Neural crest cell (in vitro differentiated cells): Measurements from ENCODE around the gene DNAJB8. TPM values are rescaled to one million over a fixed set of nuclear protein-coding genes. Genes with fewer than 3 reads are reported as not detected.

ENCODE experiments used
- DNase-seq: peaks from one replicate; pipeline ENCODE4 v3.0.0; 2021; ENCODE audit warnings: low read depth, mixed read lengths, low spot score
- H3K27ac Mint-ChIP-seq: one replicate; pipeline ENCODE4 v1.8.0; 2021; ENCODE audit warnings: mild to moderate bottlenecking, mixed read lengths; ENCODE audit not compliant: unreplicated experiment
- H3K27me3 Mint-ChIP-seq: 2 replicates; pipeline ENCODE4 v1.8.0; 2021; ENCODE audit warnings: low read depth, mild to moderate bottlenecking, mixed read lengths
- H3K36me3 Mint-ChIP-seq: 2 replicates; pipeline ENCODE4 v1.8.0; 2021; ENCODE audit warnings: low read depth, mild to moderate bottlenecking, mixed read lengths
- H3K4me1 Mint-ChIP-seq: 2 replicates; pipeline ENCODE4 v1.8.0; 2021; ENCODE audit warnings: mixed read lengths
- H3K4me3 Mint-ChIP-seq: one replicate; pipeline ENCODE4 v1.8.0; 2021; ENCODE audit warnings: mild to moderate bottlenecking, mixed read lengths
- H3K9me3 Mint-ChIP-seq: 2 replicates; pipeline ENCODE4 v1.8.0; 2021; ENCODE audit warnings: mixed read lengths
- total RNA-seq: library from RNA; stranded (reverse); gene quantifications from 2 replicates; pipeline ENCODE4 v1.2.1, GENCODE V29; 2021
- TF ChIP-seq, protein P1 (sequence below): fragments of 200-600 bp; sonication (generic); conservative IDR thresholded peaks from 2 replicates; pipeline ENCODE4 v1.5.0; 2021; ENCODE audit warnings: antibody characterized with exemption, mild to moderate bottlenecking

Gene DNAJB8
- total RNA-seq, 1 donor from 2014 or later, result not detected

- no peaks in the 10 kb centered on the region for H3K4me1 Mint-ChIP-seq
- TF ChIP-seq, protein P1, sequence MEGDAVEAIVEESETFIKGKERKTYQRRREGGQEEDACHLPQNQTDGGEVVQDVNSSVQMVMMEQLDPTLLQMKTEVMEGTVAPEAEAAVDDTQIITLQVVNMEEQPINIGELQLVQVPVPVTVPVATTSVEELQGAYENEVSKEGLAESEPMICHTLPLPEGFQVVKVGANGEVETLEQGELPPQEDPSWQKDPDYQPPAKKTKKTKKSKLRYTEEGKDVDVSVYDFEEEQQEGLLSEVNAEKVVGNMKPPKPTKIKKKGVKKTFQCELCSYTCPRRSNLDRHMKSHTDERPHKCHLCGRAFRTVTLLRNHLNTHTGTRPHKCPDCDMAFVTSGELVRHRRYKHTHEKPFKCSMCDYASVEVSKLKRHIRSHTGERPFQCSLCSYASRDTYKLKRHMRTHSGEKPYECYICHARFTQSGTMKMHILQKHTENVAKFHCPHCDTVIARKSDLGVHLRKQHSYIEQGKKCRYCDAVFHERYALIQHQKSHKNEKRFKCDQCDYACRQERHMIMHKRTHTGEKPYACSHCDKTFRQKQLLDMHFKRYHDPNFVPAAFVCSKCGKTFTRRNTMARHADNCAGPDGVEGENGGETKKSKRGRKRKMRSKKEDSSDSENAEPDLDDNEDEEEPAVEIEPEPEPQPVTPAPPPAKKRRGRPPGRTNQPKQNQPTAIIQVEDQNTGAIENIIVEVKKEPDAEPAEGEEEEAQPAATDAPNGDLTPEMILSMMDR, result no peak
- no peak overlapping the region for H3K27ac Mint-ChIP-seq
- no peaks in the 10 kb centered on the region for H3K9me3 Mint-ChIP-seq
- H3K36me3 Mint-ChIP-seq, result no peaks in the 10 kb centered on the region
- peaks cover 79% of the 10 kb centered on the region for H3K27me3 Mint-ChIP-seq
- no peak overlapping the region for H3K4me3 Mint-ChIP-seq
- no peak for DNase-seq
Observed at GRCh38 chr3:128472449-128473179, 5.9 kb upstream of the DNAJB8 start.

GRCh38 chr3:128471720-128472119 is 5.0 kb upstream of the DNAJB8 start:
- Mint-ChIP-seq H3K4me1 (no peaks in the 10 kb centered on the region), H3K27me3 (peaks cover 79% of the 10 kb centered on the region), H3K4me3 (no peak overlapping the region), H3K27ac (no peak overlapping the region), H3K36me3 (no peaks in the 10 kb centered on the region), H3K9me3 (no peaks in the 10 kb centered on the region)
- TF ChIP-seq, protein P1, result no peak
- DNase-seq, result no peak

- TF ChIP-seq, protein P1, result no peak
- Mint-ChIP-seq H3K27me3 (peaks cover 82% of the 10 kb centered on the region), H3K36me3 (no peaks in the 10 kb centered on the region), H3K27ac (no peak overlapping the region), H3K4me1 (no peaks in the 10 kb centered on the region), H3K9me3 (no peaks in the 10 kb centered on the region), H3K4me3 (no peak overlapping the region)
- DNase-seq, result no peak
Observed at GRCh38 chr3:128471110-128471509, 4.4 kb upstream of the DNAJB8 start.

DNA sequence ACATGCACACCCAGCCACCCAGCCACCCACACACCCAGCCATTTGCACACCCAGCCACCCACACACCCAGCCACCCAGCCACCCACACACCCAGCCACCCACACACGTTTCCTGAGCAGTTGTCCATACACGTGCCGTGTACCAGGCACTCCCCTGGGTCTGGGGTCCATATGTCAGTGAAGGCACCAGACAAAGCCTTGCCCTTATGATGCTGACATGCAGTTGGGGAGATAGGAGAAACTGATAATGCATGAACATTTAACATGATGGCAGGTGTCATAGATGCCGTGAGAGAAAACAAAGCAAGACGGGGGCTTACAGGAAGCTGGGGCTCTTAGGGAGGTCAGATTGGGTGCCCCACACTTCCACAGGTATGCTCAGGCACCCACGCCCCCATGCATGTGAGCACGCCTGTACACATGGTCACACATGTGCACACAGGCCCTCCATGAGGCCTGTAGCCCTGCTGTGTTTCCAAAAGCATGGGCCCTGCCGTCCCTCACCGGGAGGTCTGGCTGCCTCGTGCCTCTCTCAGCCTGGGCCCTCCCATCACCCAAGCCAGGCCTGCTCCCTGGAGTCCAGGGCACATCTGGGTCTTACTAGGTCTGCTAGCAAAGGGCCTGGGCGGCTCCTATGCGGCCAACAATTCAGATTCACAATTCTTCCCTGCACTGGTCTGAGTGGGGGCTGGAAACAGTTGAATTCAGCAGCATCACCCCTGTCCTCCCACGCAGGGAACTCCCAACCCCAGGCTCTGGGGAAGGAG is 3.6 kb upstream of the DNAJB8 start:
- H3K4me1 Mint-ChIP-seq, result no peaks in the 10 kb centered on the region
- no peaks in the 10 kb centered on the region for H3K36me3 Mint-ChIP-seq
- H3K4me3 Mint-ChIP-seq, result no peak overlapping the region
- TF ChIP-seq, protein P1, result no peak
- H3K27ac Mint-ChIP-seq, result no peak overlapping the region
- H3K27me3 Mint-ChIP-seq, result peaks cover 82% of the 10 kb centered on the region
- no peak for DNase-seq
- H3K9me3 Mint-ChIP-seq, result no peaks in the 10 kb centered on the region

DNA sequence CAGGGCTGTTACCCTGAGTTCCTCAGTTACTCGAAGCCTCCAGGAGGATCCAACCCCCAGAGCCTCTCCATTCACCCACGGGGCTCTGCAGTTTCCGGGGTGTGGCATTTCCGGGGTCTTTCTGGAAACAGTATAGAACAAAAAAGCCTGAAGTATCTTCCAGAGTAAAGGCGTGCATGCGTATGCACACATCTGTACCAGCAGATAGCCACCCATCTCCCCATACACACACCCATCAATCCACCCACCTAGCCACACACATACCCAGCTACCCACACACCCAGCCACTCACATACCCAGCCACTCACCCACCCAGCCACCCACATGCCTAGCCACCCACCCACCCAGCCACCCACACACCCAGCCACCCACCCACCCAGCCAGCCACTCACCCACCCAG is 2.9 kb upstream of the DNAJB8 start:
- no peak for DNase-seq
- H3K27me3 Mint-ChIP-seq, result peaks cover 82% of the 10 kb centered on the region
- TF ChIP-seq, protein P1, result no peak
- no peaks in the 10 kb centered on the region for H3K4me1 Mint-ChIP-seq
- H3K27ac Mint-ChIP-seq, result no peak overlapping the region
- no peak overlapping the region for H3K4me3 Mint-ChIP-seq
- H3K36me3 Mint-ChIP-seq, result no peaks in the 10 kb centered on the region
- H3K9me3 Mint-ChIP-seq, result no peaks in the 10 kb centered on the region
